SK-N-SH (cell line): ENCODE results near the gene SCN7A. TPM values are rescaled to one million over a fixed set of nuclear protein-coding genes. Genes with fewer than 3 reads are reported as not detected.

Source experiments
- CHD2 ChIP-seq: fragments of 150-350 bp; IDR thresholded peaks from 2 replicates; pipeline ENCODE4 v1.6.1; 2018; ENCODE audit warnings: low read length; ENCODE audit not compliant: partially characterized antibody
- ELF1 ChIP-seq: IDR thresholded peaks from 2 replicates; pipeline ENCODE4 v1.4.0; 2012
- EP300 ChIP-seq, 2 experiments: IDR thresholded peaks; 2 replicates each; pipeline versions ENCODE4 v1.4.0 to v1.6.1; 2012; ENCODE audit warnings: borderline replicate concordance in 1 of 2, low read depth in 1 of 2, low read length in 1 of 2
- EZH2phosphoT487 ChIP-seq: fragments of 200-600 bp; sonication (generic); IDR thresholded peaks from 2 replicates; pipeline ENCODE4 v1.6.1; 2017; ENCODE audit warnings: low read depth, mixed run types, mild to moderate bottlenecking, antibody characterized with exemption, moderate library complexity, borderline replicate concordance
- FOXJ3 ChIP-seq: sonication (generic); formaldehyde crosslinking; IDR thresholded peaks from 2 replicates; pipeline ENCODE4 v1.5.1; 2020; ENCODE audit warnings: mild to moderate bottlenecking, missing genetic modification reagents
- FOXM1 ChIP-seq: IDR thresholded peaks from 2 replicates; pipeline ENCODE4 v1.4.0; 2012; ENCODE audit warnings: low read depth, mild to moderate bottlenecking
- GABPA ChIP-seq: IDR thresholded peaks from 2 replicates; pipeline ENCODE4 v1.4.0; 2012; ENCODE audit warnings: low read depth, mild to moderate bottlenecking
- GATA2 ChIP-seq: sonication (generic); formaldehyde crosslinking; IDR thresholded peaks from 2 replicates; pipeline ENCODE4 v1.5.0; 2020; ENCODE audit warnings: mild to moderate bottlenecking, missing genetic modification reagents
- JUND ChIP-seq: IDR thresholded peaks from 2 replicates; pipeline ENCODE4 v1.4.0; 2012
- MXI1 ChIP-seq: IDR thresholded peaks from 2 replicates; pipeline ENCODE4 v1.6.1; 2012; ENCODE audit warnings: mild to moderate bottlenecking, low read depth, low read length, improper control_type of control experiment
- NFIC ChIP-seq: IDR thresholded peaks from 2 replicates; pipeline ENCODE4 v1.4.0; 2012; ENCODE audit warnings: borderline replicate concordance
- RAD21 ChIP-seq: IDR thresholded peaks from 2 replicates; pipeline ENCODE4 v1.6.1; 2012; ENCODE audit warnings: mild to moderate bottlenecking, low read length
- RCOR1 ChIP-seq: fragments of 150-350 bp; IDR thresholded peaks from 2 replicates; pipeline ENCODE4 v1.6.1; 2017; ENCODE audit warnings: antibody characterized with exemption, low read length
- SMC3 ChIP-seq: IDR thresholded peaks from 2 replicates; pipeline ENCODE4 v1.6.1; 2012; ENCODE audit warnings: low read depth, low read length, improper control_type of control experiment
- YY1 ChIP-seq: IDR thresholded peaks from 2 replicates; pipeline ENCODE4 v1.4.0; 2012; ENCODE audit warnings: low read depth, mild to moderate bottlenecking
- polyA plus RNA-seq, 3 experiments: library from polyadenylated mRNA; depleted of rRNA; stranded (reverse); fragments of >200 nt; gene quantifications; 2 replicates each; pipeline ENCODE4 v1.2.3, GENCODE V29; 2012
- TF ChIP-seq, protein P1 (sequence below): IDR thresholded peaks from 2 replicates; pipeline ENCODE4 v1.4.0; 2012; ENCODE audit warnings: low read depth, borderline replicate concordance
- TF ChIP-seq, protein P2 (sequence below): IDR thresholded peaks from 2 replicates; pipeline ENCODE4; 2012
- TF ChIP-seq, protein P3 (sequence below): IDR thresholded peaks from 2 replicates; pipeline ENCODE4 v1.6.1; 2012; ENCODE audit warnings: mild to moderate bottlenecking, low read depth, low read length, moderate library complexity
- TF ChIP-seq, protein P4 (sequence below): IDR thresholded peaks from 2 replicates; pipeline ENCODE4 v1.4.0; 2012; ENCODE audit warnings: low read depth, borderline replicate concordance

The SCN7A gene
- polyA plus RNA-seq, 1 of the 3 experiments (the other 2 are of a cell fraction): 0.02 TPM

DNA sequence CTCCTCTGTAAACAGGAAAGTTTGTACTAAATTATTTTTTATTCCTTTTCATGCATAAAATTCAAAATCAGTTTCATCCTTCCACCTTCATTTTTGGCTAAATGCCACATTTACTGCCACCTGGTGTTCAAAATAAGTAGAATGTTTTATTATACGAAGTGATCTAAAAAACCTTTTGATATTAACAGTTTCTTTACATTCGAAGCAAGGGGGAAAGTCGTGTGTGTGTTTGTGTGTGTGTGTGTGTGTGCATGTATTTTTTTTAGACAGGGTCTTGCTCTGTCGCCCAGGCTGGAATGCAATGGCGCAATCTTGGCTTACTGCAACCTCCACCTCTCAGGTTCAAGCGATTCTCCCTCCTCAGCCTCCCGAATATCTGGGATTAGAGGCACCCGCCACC lies 109.3 kb downstream of the SCN7A start (continued):
- TF ChIP-seq CHD2 (no peak), GABPA (no peak), GATA2 (CRISPR knock-in tag) (no peak), ELF1 (no peak), NFIC (peak; percentile 88), MXI1 (no peak), RCOR1 (no peak), FOXJ3 (no peak), RAD21 (peak; percentile 45; the same call in 1 of the 2 replicates), SMC3 (peak; percentile 39), EP300 (IDR thresholded peaks at IDR 0.05; ENCODE audit: borderline replicate concordance in 1 of 2, low read depth in 1 of 2, low read length in 1 of 2) (no peak), YY1 (no peak), EZH2phosphoT487 (no peak), FOXM1 (no peak), JUND (no peak)
- TF ChIP-seq, protein P1, sequence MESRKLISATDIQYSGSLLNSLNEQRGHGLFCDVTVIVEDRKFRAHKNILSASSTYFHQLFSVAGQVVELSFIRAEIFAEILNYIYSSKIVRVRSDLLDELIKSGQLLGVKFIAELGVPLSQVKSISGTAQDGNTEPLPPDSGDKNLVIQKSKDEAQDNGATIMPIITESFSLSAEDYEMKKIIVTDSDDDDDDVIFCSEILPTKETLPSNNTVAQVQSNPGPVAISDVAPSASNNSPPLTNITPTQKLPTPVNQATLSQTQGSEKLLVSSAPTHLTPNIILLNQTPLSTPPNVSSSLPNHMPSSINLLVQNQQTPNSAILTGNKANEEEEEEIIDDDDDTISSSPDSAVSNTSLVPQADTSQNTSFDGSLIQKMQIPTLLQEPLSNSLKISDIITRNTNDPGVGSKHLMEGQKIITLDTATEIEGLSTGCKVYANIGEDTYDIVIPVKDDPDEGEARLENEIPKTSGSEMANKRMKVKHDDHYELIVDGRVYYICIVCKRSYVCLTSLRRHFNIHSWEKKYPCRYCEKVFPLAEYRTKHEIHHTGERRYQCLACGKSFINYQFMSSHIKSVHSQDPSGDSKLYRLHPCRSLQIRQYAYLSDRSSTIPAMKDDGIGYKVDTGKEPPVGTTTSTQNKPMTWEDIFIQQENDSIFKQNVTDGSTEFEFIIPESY: no peak
- TF ChIP-seq, protein P2, sequence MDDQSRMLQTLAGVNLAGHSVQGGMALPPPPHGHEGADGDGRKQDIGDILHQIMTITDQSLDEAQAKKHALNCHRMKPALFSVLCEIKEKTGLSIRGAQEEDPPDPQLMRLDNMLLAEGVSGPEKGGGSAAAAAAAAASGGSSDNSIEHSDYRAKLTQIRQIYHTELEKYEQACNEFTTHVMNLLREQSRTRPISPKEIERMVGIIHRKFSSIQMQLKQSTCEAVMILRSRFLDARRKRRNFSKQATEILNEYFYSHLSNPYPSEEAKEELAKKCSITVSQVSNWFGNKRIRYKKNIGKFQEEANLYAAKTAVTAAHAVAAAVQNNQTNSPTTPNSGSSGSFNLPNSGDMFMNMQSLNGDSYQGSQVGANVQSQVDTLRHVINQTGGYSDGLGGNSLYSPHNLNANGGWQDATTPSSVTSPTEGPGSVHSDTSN: no peak
- TF ChIP-seq, protein P3, sequence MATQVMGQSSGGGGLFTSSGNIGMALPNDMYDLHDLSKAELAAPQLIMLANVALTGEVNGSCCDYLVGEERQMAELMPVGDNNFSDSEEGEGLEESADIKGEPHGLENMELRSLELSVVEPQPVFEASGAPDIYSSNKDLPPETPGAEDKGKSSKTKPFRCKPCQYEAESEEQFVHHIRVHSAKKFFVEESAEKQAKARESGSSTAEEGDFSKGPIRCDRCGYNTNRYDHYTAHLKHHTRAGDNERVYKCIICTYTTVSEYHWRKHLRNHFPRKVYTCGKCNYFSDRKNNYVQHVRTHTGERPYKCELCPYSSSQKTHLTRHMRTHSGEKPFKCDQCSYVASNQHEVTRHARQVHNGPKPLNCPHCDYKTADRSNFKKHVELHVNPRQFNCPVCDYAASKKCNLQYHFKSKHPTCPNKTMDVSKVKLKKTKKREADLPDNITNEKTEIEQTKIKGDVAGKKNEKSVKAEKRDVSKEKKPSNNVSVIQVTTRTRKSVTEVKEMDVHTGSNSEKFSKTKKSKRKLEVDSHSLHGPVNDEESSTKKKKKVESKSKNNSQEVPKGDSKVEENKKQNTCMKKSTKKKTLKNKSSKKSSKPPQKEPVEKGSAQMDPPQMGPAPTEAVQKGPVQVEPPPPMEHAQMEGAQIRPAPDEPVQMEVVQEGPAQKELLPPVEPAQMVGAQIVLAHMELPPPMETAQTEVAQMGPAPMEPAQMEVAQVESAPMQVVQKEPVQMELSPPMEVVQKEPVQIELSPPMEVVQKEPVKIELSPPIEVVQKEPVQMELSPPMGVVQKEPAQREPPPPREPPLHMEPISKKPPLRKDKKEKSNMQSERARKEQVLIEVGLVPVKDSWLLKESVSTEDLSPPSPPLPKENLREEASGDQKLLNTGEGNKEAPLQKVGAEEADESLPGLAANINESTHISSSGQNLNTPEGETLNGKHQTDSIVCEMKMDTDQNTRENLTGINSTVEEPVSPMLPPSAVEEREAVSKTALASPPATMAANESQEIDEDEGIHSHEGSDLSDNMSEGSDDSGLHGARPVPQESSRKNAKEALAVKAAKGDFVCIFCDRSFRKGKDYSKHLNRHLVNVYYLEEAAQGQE: no peak
- TF ChIP-seq, protein P4, sequence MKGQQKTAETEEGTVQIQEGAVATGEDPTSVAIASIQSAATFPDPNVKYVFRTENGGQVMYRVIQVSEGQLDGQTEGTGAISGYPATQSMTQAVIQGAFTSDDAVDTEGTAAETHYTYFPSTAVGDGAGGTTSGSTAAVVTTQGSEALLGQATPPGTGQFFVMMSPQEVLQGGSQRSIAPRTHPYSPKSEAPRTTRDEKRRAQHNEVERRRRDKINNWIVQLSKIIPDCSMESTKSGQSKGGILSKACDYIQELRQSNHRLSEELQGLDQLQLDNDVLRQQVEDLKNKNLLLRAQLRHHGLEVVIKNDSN: no peak
- TF ChIP-seq, all 33 proteins: peak for 4
